Left forelimb (tissue), 1 donor: ENCODE measurements around the gene PIP4K2C.
A peak's percentile ranks its signal among the peaks of the same experiment; 100 is the strongest.
"Not testable (repeated sequence)": the region's sequence is repeated elsewhere in the genome, so short reads cannot be mapped to it uniquely, and the experiment has no call there.

Experiments used
- DNase-seq: peaks from one replicate; pipeline ENCODE4 v3.0.0-alpha.2; 2018; ENCODE audit warnings: low spot score

PIP4K2C gene

DNA sequence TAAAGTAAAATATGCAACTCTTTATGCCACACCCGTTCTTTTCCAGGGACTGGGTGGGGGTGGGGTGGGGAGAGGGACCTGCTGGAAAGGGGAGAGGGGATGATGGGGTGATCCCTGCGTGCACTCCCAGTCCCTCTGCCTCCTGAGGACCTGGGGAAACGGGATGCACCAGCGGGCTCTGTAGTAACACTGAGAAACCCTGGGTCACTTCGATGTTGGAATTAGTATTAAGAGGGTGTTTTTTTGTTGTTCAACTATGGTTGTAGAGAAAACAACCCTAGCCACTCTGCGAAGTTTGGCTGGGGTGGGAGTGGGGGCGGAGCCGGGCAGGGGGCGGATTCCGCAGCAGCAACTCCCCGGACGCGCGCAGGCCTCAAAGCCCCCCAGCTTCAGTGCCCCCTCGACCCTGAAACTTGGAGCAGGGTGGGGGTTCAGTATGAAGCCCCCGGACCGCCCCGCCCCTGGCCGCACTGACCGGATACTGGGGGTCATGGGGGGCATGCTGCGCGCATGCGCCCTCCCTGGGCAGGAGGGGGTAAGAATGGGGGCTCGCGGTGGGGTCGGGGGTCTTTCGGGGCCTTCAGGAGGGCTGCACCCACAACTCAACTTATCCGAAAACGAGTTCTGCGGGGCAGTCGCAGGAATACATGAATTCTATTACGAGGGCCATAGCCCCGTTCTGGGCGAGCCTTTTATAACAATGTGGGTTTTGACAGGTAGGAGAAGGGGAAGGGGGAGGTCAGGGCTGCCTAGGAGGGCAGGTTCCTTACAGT, 19.0 kb downstream of the PIP4K2C start:
- DNase-seq: peak; percentile 77

DNA sequence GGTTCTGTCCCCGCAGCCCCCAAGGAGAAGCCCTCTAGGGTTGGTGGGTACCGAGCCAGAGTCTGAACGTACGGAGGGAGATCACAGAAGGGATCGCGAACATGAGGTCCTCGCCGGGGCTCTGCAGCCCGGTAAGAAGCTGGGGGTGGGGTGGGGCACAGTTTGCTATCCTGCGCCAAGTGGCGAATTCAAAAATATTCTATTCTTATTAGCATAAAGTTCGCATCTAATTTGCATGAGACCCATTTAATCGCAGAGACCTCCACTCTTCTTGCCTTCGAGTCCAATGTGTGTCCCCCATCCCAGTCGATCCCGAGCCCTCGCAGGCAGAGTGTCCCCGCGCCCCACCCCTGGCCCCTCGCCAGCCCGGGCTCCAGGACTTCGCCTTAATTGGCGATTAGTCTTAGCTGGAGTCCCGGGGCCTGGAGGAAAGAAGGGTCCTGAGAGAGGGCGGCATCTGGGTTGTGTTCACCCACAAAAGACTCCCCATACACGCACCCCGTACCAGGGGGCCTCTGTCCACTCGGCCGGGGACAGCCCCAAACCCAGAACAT, 19.6 kb downstream of the PIP4K2C start:
- peak; percentile 78 for DNase-seq

DNA sequence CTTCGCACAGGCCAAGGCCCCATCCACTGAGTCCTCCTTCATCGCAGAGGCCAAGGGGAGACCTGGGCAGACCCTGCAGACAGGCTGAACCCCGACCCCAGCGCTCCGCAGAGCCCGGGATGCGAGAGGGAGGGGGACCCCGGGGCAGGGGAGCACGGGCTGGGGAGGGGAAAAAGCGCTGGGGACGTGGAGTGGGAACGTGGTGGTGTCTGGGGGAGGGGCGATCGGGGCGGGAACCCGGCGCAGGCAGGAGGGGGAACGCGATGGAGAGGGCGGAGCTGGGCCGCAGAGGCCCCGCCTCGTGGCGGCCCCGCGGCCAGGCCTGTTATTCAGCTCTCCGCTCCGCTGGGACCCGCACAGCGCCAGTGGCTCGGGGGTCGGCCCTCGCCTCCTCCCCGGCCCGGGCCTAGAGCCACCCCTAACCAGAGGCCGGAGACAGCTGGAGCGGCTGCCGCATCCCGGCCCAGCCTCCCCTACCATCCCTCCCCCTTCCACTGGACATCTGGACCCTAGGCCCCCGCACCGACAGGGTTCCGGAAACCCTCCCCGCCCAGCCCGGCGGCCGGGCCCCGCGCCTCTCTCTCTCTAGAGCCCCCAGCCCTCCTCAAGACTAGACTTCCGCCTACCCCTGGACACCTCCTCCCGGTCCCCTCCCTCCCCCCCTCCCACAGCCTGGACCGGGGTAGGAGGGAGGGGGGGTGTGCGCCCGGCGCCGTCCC, 20.3 kb downstream of the PIP4K2C start, which contains the start of gene ARHGEF25:
Gene ARHGEF25 (plus strand): TSS at position 328 of the 719 bp plus-strand sequence. CDS start 460 bp downstream, outside the sequence.
- peak; percentile 92 for DNase-seq

DNA sequence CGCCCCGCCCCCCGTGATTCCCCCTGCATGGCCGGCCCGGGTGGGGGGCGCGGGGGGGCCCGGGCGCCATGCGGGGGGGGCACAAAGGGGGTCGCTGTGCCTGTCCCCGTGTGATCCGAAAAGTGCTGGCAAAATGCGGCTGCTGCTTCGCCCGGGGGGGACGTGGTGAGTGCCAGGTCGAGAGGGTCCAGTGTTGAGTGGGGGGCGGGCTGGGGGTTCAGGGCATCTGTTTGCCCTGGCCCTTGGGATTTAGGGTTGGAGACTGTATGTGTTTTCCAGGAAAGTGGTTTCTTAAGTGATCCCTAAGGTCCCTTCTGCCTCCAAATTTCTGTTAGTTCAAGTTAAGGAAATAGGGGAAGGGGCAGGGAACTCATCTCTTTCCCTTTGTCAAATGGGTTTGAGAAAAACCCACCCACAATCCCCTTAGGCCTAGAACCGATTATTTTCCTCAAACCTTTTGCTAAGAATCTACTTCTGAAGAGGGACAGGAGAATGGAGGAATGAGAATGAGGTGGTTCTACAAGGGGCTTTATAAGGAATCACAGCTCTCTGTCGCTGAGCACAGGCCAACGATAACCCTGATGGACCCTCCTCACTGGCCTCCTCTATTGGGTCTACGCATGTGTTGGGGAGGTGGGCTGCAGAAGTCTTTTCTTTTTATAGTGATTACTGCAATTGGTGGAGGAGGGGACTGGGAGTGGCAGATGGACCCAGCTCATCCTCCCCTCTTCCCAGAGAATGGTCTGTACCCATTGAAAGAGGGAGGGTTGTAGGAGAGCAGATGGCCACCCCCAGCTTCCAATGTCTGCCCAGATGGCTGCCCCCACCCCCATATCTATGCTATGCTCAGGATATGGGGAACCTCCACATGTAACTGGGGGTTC, 21.1 kb downstream of the PIP4K2C start:
- DNase-seq: no peak

DNA sequence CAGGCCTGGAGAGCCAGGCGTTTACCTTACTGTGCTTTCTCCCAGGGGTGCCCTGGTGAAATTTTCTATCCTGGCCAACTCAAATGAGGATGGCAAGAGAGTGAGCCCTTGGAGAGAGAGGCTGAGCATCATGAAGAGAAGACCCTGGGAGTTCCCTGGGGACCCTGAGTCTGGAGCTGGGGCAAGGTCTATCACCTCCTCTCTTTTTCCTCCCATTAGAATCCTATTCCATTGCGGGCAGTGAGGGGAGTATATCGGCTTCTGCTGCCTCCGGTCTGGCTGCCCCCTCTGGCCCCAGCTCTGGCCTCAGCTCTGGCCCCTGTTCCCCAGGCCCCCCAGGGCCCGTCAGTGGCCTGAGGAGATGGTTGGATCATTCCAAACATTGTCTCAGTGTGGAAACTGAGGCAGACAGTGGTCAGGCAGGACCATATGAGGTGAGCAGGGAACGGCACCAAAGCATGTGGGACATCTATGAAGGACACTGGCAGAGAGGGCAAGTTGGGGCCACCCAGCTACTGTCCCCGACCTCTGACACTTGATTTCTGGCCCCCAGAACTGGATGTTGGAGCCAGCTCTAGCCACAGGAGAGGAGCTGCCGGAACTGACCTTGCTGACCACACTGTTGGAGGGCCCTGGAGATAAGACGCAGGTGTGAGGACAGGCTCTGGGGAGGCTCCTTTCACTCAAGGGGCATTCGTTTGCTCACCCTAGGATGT, 21.9 kb downstream of the PIP4K2C start:
- no peak for DNase-seq

DNA sequence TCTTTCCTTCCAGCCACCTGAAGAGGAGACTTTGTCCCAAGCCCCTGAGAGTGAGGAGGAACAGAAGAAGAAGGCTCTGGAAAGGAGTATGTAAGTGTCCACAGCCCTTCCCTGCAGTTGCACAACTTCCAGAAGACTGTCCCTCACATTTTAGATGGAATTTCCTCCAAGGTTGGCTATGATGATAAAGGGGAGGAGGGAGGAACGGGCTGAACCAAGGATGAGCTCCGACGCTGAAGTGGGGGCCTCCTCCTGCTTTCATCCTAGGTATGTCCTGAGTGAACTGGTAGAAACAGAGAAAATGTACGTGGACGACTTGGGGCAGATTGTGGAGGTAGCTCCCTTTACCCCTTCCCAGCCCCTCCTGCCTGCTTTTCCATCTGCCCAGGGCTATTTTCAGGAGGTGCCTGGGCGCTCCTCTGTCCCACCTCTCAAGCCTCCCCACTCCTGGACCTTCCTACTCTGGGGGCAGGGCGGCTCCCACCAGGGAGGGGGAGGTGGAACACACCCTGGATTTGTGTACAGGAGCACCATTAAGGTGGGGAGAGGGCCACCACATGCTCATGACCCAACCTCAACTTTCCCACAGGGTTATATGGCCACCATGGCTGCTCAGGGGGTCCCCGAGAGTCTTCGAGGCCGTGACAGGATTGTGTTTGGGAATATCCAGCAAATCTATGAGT, 22.6 kb downstream of the PIP4K2C start:
- DNase-seq: no peak

DNA sequence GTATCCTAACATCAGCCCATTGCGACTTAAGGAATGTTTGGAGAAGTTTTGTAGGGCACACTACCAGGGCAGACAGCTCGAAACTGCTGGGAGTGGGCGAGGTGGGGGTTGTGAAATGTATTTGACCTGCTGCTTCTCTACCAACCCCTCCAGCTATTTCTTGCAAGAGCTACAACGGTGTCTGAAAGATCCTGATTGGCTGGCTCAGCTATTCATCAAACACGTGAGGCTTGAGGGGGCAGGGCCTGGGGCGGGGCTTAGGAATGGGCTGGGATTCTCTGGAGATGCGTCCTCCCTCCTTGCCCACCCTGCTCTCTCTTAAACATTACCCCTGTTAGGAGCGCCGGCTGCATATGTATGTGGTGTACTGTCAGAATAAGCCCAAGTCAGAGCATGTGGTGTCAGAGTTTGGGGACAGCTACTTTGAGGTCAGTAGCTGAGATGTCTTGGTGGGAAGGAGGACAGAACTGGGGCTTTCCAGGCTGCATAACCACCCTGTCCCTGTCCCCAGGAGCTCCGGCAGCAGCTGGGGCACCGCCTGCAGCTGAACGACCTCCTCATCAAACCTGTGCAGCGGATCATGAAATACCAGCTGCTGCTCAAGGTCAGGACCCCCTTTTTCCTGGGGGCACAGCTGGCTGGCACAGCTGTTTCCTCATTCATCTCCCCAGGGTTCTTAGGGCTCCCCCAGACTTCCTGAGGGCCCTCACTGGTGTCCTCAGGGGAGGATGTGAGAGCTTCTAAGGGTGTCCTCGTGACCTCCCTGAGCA, 23.4 kb downstream of the PIP4K2C start:
- DNase-seq: no peak

DNA sequence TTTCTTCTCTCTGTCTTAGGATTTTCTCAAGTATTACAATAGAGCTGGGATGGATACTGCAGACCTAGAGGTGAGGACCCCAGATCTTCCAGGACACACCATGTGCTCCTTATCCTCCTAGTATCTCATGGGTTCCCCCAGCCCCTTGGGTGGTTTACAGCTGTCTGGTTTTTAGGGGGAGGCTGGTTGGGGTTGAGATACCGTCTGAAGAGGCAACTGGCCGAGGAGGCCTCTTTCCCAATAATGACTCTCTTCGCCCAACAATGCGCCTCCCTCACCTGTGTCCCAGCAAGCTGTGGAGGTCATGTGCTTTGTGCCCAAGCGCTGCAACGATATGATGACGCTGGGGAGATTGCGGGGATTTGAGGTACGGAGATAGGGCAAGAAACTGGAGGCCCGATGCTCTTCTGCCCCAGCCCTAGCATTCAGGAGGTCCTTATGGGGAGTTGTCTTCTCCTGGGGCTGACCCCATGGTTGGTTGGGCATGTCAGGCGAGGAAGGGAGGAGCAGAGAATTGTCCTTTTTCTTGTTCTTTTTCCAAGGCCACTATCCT, 24.0 kb downstream of the PIP4K2C start:
- DNase-seq: no peak

DNA sequence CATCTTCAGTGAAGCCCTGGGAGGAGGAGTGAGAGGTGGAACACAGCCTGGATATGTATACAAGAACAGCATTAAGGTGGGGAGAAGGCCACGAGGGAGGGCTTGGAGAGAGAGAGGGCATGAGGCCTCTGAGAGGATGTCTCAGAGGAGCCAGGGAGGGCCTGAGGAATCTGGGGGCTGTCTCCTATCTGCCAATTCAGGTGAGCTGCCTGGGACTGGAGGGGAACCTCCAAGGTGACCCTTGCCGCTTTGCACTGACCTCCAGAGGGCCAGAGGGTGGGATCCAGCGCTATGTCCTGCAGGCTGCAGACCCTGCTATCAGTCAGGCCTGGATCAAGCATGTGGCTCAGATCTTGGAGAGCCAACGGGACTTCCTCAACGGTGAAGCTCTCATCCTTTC, 24.6 kb downstream of the PIP4K2C start:
- DNase-seq: no peak

DNA sequence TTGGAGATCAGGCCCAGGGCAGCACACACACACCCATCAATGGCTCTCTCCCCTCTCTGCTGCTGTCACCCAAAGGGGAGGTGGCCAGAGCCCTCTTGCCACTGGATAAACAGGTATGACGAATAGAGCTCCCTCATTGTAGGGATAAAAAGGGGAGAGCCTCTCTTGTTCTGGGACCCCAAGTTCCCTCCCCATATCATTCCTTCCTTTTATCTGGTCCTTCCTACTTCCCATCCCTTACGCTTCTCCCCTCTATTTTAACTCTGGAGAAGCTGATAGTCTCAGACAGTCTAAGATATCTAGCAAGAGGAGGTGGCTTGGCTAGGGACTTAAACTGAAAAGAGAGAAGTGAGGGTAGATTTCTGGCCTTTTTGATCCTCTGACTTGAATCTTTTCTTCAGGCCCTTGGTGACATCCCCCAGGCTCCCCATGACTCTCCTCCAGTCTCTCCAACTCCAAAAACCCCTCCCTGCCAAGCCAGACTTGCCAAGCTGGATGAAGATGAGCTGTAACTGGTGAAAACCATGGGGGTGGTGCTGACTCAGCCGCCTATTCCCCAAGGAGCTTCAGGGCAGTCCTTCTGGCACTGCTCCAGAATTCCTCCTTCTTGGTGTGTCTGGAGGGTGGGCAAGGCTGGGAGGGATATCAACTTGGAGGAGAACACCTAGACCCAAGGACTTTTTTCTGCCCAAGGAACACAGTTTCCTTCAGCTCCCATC, 25.6 kb downstream of the PIP4K2C start:
- no peak for DNase-seq

DNA sequence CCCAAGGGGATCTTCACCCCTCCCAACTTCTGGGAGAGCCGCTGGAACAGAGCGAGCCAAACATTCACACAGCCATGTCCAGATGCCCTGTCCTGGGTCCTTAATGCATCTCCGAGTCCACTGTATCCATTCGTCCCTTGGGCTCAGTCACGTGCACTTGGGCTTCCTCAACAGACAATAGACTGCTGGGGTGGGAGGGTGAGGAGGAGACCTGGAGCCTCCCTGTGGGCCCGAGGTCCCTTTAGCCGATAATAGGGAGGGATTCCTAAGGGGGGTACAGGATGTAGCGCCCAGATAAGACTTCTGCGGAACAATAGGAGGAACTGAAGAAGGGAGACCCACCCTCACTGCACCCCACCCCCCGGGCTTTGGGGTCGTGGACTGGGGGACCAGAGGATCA, 26.9 kb downstream of the PIP4K2C start:
- no peak for DNase-seq

DNA sequence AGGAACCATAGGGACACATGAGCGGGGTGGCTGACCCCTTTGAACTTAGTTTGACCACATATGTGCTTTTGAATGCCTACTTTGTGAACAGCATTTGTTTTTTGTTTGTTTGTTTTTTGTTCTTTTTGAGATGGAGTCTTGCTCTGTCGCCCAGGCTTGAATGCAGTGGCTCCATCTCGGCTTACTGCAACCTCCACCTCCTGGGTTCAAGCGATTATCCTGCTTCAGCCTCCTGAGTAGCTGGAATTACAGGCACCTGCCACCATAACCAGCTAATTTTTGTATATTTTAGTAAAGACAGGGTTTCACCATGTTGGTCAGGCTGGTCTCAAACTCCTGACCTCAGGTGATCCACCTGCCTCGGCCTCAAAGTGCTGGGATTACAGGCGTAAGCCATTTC, 27.4 kb downstream of the PIP4K2C start:
- DNase-seq: not testable (repeated sequence)

DNA sequence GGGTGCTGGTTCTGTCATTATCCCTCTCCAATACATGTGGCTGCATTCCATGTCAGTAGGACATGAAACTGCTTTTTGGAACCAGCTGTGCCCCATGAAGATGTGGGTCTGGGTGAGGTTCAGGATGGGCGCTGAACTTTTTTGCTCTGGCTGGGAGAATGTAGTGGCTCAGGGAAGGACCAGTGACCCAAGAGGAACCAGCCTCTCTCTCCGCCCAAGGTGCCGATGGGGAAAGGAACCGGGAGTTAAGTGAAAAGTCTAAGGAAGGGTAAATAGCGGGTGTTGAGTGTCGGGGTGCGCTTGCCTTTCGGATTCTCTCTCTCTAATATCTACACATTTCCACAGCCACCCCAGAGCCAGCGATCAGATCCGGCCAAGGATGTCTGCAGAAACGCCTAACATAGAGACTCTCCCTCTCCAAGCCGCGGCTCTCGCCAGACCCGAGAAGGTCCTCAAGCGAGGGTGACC, 28.0 kb downstream of the PIP4K2C start:
- no peak for DNase-seq

DNA sequence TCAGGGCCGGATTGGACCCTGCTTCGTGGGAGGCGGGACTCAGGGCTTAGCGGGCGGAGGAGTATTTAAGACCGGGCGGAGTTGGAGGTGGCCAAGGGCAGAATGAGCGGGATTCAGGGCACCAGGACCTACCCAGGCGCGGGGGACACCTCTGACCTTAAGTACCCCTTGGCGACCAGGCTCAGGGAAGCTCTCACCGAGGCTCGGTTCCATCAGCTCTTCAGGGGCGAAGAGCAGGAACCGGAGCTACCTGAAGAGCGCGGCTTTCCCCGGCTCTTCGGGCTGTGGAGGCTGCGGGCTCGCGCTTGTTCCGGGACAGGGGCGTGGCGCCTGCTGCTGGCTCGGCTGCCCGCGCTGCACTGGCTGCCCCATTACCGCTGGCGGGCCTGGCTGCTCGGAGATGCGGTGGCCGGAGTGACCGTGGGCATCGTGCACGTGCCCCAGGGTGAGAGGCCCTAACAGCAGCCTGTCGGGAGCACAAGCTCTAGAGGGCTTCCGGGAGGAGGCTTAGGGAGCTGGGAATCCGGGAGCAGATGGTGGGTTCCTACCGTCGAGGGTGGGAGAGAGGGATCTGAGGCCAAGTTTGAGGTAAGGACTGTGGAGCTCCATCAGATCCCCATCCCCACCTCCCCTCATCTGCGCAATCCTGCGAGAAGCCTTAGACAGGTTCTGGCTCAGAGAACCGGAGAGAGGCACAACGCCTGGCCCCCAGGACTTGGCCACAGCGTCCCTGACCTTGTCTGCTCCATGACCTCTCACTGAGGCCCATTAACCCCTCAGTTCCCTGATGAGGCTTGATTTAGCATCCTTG, 28.6 kb downstream of the PIP4K2C start:
- no peak for DNase-seq

DNA sequence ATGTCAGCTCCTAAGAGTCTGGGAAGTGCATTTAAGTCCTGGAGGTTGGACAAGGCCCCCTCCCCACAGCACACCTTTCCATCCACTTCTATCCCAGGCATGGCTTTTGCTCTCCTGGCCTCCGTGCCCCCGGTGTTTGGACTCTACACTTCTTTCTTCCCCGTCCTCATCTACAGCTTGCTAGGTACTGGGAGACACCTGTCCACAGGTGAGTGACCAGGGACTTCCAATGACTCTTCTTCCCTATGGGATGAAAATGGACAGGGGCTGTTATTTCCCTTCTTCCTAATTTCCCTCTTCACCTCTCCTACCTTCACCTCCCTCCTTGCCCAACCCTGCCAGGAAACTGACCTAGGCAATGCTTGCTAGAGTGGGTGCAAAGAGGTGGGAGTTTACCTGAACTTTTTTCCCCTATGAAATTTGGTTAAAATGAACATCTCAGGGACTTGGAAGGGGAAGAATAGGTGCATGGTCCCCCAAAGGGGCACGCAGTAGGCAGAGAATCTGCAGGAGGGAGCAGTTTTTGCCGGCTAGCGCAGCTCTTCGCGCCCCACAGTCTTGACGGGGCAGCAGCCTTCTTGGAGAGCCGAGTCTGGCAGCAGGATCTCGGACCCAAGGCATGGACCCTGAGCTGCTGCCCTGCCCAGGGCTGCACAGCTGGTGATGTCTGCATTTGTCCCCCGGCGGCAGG, 29.4 kb downstream of the PIP4K2C start:
- DNase-seq: no peak

DNA sequence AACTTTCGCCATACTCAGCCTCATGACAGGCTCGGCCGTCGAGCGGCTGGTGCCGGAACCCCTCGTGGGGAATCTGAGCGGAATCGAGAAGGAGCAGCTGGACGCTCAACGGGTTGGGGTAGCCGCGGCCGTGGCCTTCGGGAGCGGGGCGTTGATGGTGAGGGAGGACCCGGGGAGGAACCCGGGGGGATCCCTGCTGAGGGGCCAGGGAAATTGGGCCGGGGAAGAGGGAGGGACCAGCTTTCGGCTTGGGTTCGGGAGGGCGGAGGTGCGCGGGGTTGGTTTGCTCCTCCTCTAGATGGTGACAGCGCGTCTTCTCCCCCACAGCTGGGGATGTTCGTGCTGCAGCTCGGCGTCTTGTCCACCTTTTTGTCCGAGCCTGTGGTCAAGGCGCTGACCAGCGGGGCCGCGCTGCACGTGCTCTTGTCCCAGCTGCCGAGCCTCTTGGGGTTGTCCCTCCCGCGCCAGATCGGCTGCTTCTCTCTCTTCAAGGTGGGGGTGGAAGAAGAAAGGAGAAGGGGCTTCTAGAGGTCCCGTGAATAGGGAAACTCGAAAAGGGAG, 30.0 kb downstream of the PIP4K2C start:
- no peak for DNase-seq
